GM19395 (cell line): Measurements from ENCODE around the gene CCDC78.

Experiments
- ATAC-seq: cut with Tn5 transposase; IDR thresholded peaks from one replicate; pipeline ENCODE4 v1.9.1; 2021; ENCODE audit warnings: mild to moderate bottlenecking, moderate library complexity; ENCODE audit not compliant: unreplicated experiment

The CCDC78 gene

DNA sequence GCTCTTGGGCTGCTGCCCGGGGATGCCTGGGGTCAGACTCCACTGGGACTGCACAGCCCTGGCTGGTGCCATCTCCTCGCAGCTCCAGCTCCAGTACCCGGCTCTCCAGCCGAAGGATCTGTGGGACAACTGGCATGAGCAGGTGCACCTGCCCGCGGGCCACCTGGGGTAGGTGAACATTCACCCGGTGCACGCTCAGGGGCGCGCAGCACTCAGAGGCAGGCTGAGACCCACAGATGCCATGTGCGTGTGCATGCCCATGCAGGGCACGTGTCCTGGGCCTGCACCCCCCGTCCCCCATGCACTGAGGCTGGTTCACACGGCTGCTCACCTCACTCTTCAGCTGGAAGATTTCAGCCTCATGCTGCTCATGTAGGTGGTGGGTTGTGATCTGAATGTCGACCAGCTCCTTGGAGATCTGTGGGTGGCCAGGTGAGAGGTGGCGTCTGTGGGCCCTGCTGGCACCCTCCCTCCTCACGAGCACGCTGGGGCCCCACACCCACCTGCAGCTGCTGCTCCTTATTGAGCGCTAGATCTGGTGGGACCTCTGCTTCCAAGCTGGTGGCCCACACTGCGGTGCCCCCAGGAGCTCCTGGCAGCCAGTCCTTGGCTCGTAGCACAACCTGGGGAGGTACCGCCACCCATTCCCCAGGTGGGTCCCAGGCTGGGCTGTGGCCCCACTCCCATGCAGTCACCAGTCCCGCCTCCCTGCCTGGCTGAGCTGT, 618 bp downstream of the CCDC78 start:
- ATAC-seq: no peak

DNA sequence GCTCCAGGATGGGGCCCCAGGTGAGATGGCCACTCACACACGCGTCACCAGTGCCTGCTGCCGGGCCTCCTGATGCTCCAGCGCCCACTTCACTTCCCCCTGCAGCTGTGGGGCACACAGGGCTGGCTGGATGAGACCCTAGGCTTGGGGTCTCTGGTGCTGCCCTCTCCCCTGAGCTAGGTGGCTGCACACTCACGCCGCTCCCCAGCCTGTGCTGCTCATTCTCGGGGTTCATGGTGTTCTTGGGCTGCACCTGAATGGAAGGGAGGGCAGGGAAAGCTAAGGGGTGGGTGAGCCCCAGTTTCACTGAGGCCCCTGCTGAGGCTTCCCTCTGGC, 1.2 kb downstream of the CCDC78 start:
- ATAC-seq: no peak

DNA sequence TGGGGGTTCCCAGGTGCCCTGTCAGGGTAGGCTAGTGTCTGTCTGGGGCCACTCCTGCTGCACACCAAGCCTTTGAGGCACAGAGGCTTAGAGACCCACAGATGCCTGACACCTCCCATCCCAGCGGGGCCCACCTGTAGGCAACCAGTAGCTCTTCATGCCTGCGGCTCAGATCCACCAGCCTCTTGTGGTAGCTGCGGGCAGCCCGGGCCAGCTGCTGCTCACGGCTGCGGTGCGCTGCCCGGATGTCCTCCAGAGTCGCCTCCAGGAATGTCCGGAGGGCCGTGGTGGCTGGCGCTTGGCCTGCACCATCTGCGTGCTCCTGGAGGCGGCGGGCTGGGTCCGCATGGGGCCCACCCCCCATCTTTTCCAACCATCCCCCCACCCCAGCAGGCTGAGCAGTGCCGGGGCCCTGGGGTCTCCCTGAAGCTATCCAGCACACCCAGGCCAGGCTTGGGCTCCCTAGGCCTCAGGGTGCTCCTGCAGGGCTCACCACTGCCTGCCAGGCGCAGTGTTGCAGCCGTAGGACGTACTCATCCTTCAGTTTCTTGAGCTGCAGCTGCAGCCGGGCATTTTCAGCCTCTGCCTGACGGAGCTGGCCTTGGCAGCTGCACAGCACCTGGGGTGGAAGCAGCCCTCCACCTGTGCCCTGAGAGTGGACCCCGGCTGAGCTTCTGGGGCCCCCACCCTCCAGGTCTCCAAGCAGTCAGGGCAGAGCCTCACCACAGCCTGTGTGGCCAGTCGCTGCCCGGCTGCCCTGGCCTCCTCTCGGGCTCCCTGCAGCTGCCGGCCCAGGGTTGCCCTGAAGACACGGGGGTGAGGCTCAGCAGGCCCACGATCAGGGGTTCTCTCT, 1.8 kb downstream of the CCDC78 start:
- ATAC-seq: no peak

DNA sequence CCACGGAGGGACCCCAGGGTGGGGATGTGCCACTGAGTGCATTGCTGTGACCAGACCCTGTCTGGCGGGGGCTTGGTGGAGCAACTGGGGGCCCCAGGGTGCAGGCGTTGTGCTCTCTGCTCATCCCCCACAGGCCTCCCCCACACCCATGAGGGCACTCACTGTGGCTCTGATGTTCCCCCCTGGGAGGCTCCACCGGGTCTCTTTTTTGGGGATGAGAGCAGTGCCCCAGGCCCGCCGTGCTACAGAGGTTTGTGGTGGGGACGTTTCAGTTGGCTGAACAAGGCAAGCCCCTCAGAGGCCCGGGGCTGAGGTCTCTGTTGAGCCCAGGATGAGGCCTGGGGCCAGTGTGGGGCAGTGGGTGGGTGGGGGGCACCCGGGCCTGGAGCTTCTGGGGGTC, 2.5 kb downstream of the CCDC78 start:
- no peak for ATAC-seq

- no peak for ATAC-seq
Measured at GRCh38 chr16:722835-723633, 3.2 kb downstream of the CCDC78 start.

- ATAC-seq: no peak
Measured at GRCh38 chr16:721765-722540, 4.3 kb downstream of the CCDC78 start.

GRCh38 chr16:720990-721764, 5.1 kb downstream of the CCDC78 start, which contains the start of gene ANTKMT:
Gene ANTKMT (plus strand): TSS chr16:721146. CDS start chr16:721275, 129 bp downstream.
- ATAC-seq: peak; percentile 67

- ATAC-seq: peak; percentile 24
Measured at GRCh38 chr16:720447-720989, 5.7 kb downstream of the CCDC78 start.

DNA sequence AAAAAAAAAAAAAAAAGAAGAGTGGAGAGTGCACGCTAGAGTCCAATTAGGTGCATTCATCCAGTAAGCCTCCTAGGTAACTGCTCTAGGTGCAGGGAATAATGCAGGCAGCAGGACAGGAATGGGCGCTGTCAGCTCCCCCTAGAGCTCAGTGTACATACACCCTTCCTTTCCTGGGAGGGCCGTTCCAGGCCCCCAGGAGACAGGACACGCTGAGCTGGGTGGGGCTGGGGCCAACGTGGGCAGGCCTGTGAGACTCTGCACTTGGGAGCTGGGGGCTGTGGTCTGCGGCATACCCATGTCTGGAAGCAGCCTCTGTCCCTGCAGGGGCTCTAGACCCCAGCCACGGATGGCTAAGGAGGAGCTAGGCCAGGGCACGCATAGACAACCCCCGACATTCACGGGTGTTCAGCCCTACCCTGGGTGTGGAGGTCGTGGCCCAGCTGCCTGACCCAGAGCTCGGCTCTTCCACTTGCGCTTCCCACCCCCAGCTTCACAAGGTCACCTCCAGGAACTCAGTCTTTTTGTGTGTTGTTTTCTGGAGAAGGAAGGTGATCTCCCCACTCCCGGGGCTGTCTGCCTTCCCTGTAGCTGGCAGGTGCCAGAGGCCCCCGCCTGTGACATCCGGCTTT, 6.3 kb downstream of the CCDC78 start:
- ATAC-seq: peak; percentile 4

DNA sequence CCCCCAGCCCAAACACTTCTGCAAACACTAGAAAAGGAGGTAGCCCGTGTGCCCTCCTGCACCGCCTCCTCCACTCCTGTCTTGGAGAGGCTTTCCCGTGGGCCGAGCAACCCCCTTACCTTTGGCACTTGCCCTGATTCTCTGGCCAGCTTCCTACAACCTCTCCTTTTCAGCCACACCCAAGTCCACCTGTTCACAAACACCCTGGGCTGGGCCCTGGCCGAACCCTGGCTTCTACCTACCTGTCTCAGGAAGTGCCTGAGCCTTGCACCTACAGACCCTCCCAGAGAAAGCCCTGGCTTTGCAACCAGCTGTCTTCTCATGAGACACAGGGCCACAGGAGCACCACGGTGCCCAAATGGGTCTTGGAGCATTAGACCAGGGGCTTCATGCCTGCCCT, 7.3 kb downstream of the CCDC78 start:
- ATAC-seq: no peak

- ATAC-seq: no peak
Measured at GRCh38 chr16:718389-718788, 7.9 kb downstream of the CCDC78 start.

GRCh38 chr16:717450-718245, 8.6 kb downstream of the CCDC78 start:
- no peak for ATAC-seq

- no peak for ATAC-seq
Measured at GRCh38 chr16:716768-717325, 9.4 kb downstream of the CCDC78 start.

- ATAC-seq: no peak
Measured at GRCh38 chr16:716200-716568, 10.1 kb downstream of the CCDC78 start.

- ATAC-seq: peak; percentile 18
Measured at GRCh38 chr16:715477-716199, 10.6 kb downstream of the CCDC78 start.

DNA sequence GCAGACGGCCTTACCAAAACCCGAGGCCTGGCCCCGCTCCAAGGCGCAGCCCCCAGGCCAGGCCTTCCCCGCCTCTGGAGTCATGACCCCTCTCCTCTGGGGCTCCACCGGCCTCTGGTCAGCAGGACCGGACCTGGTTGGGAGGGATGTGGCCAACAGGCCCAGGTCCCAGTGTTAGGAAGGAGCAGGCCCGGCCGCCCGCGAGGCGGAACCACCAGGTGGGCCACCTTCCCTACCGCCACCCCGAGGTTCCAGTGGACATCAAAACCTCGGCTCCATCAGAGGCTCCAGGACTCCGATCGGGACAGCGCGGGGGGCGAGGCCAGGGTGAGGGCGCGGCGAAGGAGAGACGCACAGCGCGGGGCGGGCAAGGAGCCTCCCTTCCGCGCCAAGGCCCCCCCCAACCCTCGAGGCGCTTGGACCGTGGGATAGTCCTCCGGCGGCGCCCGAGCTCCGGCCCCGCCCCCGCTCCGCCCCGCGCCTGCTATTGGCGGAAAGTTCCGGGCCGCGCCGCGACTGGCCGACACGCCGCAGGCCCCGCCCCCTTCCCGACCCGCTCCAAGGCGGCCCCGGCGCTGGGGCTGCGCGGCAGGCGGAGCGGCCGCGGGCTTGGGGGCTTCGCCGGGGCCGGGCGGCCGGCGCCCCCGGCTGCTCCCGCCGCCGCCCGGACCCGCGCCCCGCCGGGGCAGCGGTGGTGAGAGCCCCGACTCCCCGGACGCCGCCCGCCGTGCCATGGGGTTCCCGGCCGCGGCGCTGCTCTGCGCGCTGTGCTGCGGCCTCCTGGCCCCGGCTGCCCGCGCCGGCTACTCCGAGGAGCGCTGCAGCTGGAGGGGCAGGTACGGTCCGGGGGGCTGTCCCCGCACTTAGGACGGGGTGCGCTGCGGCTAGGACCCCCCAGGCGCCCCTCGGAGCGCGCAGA, 11.4 kb downstream of the CCDC78 start, which contains the start of gene METRN:
Gene METRN (plus strand): TSS at position 561 of the 919 bp plus-strand sequence. CDS start 172 bp downstream, at position 733.
- peak; percentile 67 for ATAC-seq
